ENCODE results near the gene CELF2.

The CELF2 gene

GRCh38 chr10:11257440-11258090, 239.9 kb downstream of the CELF2 start:
- Histone ChIP-seq H3K36me3 (ENCODE audit: control insufficient read depth, insufficient read depth, low read length) (no peaks in the 10 kb centered on the region), H3K79me2 (no peaks in the 10 kb centered on the region), H3K27ac (no peak overlapping the region), H3K4me2 (ENCODE audit: low read length) (no peak overlapping the region), H3K4me3 (ENCODE audit: low read depth, low read length) (no peak overlapping the region), H3K9ac (no peak overlapping the region), H3K9me3 (ENCODE audit: control insufficient read depth, low read length) (no peaks in the 10 kb centered on the region), H3K27me3 (ENCODE audit: control insufficient read depth, insufficient read depth, low read length) (no peaks in the 10 kb centered on the region), H3K4me1 (no peaks in the 10 kb centered on the region), H2AFZ (no peak overlapping the region)
- no peak for TF ChIP-seq CTCF (IDR thresholded peaks at IDR 0.05)

DNA sequence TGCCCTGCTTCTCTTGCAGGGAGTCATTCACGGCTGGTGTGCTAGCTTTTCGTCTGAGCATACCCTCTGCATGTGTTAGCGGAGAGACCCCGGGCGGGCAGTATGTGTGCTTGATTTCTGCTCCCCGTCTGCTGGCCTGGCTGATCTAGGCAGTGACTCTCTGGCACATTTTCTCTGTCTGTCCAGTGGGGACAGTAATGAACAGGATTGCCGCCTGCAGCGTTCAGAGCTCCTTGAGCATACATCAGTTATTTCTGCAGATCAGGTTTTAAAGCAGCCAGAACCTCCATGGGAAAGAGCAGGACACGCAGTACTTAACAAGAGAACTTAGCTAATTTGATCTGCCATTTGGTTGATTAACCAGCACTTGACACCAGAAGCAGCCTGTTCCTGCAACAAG, 242.5 kb downstream of the CELF2 start:
- H3K79me2 ChIP-seq: no peaks in the 10 kb centered on the region
- H3K27me3 ChIP-seq (ENCODE audit: control insufficient read depth, insufficient read depth, low read length): no peaks in the 10 kb centered on the region
- no peak overlapping the region for H3K4me3 ChIP-seq (ENCODE audit: low read depth, low read length)
- H3K27ac ChIP-seq: no peak overlapping the region
- TF ChIP-seq CTCF (IDR thresholded peaks at IDR 0.05): no peak
- H3K4me1 ChIP-seq: no peaks in the 10 kb centered on the region
- no peak overlapping the region for H3K9ac ChIP-seq
- H3K4me2 ChIP-seq (ENCODE audit: low read length): no peak overlapping the region
- no peaks in the 10 kb centered on the region for H3K36me3 ChIP-seq (ENCODE audit: control insufficient read depth, insufficient read depth, low read length)
- no peak overlapping the region for H2AFZ ChIP-seq
- no peaks in the 10 kb centered on the region for H3K9me3 ChIP-seq (ENCODE audit: control insufficient read depth, low read length)

GRCh38 chr10:11261143-11261542, 243.5 kb downstream of the CELF2 start:
- Histone ChIP-seq H2AFZ (no peak overlapping the region), H3K4me2 (ENCODE audit: low read length) (no peak overlapping the region), H3K4me1 (no peaks in the 10 kb centered on the region), H3K4me3 (ENCODE audit: low read depth, low read length) (no peak overlapping the region), H3K9me3 (ENCODE audit: control insufficient read depth, low read length) (no peaks in the 10 kb centered on the region), H3K79me2 (no peaks in the 10 kb centered on the region), H3K27ac (no peak overlapping the region), H3K9ac (no peak overlapping the region), H3K36me3 (ENCODE audit: control insufficient read depth, insufficient read depth, low read length) (no peaks in the 10 kb centered on the region), H3K27me3 (ENCODE audit: control insufficient read depth, insufficient read depth, low read length) (no peaks in the 10 kb centered on the region)
- TF ChIP-seq CTCF (IDR thresholded peaks at IDR 0.05): no peak

DNA sequence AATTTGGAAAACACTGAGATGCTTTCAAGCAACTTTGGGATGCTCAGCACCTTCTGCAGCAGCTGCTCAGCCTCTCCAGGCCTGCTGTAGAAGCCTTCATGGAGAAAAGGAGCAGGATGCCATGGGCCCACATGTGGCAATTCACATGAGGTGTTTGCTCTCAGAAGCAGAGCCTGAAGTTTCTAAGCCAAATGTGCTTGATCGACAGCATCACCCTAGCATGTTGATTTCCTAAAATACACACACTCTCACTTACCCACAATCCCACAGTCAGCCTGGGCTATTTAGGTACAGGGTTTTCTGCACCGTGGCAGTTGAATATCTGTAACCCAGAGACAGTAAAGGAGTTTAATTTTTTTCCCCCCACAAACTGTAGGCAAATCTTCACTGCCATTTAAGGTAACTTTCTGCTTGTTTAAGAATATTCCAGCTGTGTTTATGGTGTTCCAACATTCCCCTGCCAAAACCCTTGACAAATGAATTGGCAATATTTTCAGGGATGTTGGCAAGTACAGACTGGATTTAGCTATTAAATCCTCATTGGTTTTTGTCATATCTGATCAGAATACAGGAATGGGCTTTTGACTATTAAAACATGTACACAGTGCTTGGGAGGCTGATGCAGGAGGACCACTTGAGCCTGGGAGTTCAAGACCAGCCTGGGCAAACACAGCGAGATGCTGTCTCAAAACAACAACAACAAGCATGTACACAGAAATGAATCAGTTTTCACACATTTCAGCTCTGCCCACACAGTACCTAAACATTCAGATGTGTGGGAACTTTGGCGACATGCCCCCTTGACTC, 244.2 kb downstream of the CELF2 start:
- TF ChIP-seq CTCF (IDR thresholded peaks at IDR 0.05): no peak
- Histone ChIP-seq H2AFZ (no peak overlapping the region), H3K4me2 (ENCODE audit: low read length) (no peak overlapping the region), H3K27me3 (ENCODE audit: control insufficient read depth, insufficient read depth, low read length) (no peaks in the 10 kb centered on the region), H3K4me3 (ENCODE audit: low read depth, low read length) (no peak overlapping the region), H3K27ac (no peak overlapping the region), H3K36me3 (ENCODE audit: control insufficient read depth, insufficient read depth, low read length) (no peaks in the 10 kb centered on the region), H3K9ac (no peak overlapping the region), H3K4me1 (no peaks in the 10 kb centered on the region), H3K9me3 (ENCODE audit: control insufficient read depth, low read length) (no peaks in the 10 kb centered on the region), H3K79me2 (no peaks in the 10 kb centered on the region)

All from parathyroid adenoma (tissue), 2 donors.